ENCODE measurements around the gene TFF3. TPM values are rescaled to one million over a fixed set of nuclear protein-coding genes. Genes with fewer than 3 reads are reported as not detected.

The TFF3 gene
- total and polyA plus RNA-seq, 2 experiments from 2014 or later = 1.2 to 3.3 TPM

DNA sequence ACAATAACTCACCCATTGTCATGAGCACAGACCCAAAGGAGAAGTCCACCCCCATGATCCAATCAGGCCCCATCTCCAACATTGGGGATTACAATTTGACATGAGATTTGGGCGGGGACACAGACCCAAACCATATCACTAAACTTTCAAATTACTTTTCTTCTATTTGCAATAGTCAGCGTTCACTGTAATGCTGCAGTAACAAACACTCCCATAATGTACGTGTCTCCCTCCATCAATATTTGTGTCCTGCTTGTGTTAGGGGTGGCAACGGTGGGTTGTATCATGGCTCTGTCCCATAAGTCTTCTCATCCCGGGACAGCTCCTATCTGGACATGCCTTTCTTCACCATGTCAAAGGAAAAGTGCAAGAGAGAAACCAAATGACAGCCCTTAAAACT lies 26.2 kb downstream of the TFF3 start:
- Mint-ChIP-seq H3K27me3 (ENCODE audit: insufficient read depth, low read depth, poor library complexity) (peaks cover 7% of the 10 kb centered on the region), H3K27ac (no peak overlapping the region)
- DNase-seq (ENCODE audit: low spot score) = no peak

More for the DNA sequence above, 26.2 kb downstream of the TFF3 start:
- TF ChIP-seq ZNF114 (CRISPR knock-in tag; IDR thresholded peaks at IDR 0.05) (no peak), JUNB (IDR thresholded peaks at IDR 0.05; ENCODE audit: unreplicated experiment) (no peak), ZNF331 (CRISPR knock-in tag; IDR thresholded peaks at IDR 0.05; ENCODE audit: low read depth) (no peak), STAT1 (IDR thresholded peaks at IDR 0.05; ENCODE audit: unreplicated experiment) (no peak), EZH2phosphoT487 (IDR thresholded peaks at IDR 0.05; ENCODE audit: unreplicated experiment) (no peak), EZH2 (IDR thresholded peaks at IDR 0.05; ENCODE audit: low read depth, unreplicated experiment) (no peak), NANOG (IDR thresholded peaks at IDR 0.05; ENCODE audit: borderline replicate concordance) (no peak), POLR2AphosphoS5 (IDR thresholded peaks at IDR 0.05; ENCODE audit: low read depth) (no peak), CREB1 (CRISPR knock-in tag; IDR thresholded peaks at IDR 0.05; ENCODE audit: low read depth) (no peak)
- TF ChIP-seq, protein P1, sequence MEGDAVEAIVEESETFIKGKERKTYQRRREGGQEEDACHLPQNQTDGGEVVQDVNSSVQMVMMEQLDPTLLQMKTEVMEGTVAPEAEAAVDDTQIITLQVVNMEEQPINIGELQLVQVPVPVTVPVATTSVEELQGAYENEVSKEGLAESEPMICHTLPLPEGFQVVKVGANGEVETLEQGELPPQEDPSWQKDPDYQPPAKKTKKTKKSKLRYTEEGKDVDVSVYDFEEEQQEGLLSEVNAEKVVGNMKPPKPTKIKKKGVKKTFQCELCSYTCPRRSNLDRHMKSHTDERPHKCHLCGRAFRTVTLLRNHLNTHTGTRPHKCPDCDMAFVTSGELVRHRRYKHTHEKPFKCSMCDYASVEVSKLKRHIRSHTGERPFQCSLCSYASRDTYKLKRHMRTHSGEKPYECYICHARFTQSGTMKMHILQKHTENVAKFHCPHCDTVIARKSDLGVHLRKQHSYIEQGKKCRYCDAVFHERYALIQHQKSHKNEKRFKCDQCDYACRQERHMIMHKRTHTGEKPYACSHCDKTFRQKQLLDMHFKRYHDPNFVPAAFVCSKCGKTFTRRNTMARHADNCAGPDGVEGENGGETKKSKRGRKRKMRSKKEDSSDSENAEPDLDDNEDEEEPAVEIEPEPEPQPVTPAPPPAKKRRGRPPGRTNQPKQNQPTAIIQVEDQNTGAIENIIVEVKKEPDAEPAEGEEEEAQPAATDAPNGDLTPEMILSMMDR (conservative IDR thresholded peaks at IDR 0.05; ENCODE audit: low read depth in 2 of 2) = no peak
- TF ChIP-seq, protein P2, sequence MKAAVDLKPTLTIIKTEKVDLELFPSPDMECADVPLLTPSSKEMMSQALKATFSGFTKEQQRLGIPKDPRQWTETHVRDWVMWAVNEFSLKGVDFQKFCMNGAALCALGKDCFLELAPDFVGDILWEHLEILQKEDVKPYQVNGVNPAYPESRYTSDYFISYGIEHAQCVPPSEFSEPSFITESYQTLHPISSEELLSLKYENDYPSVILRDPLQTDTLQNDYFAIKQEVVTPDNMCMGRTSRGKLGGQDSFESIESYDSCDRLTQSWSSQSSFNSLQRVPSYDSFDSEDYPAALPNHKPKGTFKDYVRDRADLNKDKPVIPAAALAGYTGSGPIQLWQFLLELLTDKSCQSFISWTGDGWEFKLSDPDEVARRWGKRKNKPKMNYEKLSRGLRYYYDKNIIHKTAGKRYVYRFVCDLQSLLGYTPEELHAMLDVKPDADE (IDR thresholded peaks at IDR 0.05) = no peak
- TF ChIP-seq, protein P3, sequence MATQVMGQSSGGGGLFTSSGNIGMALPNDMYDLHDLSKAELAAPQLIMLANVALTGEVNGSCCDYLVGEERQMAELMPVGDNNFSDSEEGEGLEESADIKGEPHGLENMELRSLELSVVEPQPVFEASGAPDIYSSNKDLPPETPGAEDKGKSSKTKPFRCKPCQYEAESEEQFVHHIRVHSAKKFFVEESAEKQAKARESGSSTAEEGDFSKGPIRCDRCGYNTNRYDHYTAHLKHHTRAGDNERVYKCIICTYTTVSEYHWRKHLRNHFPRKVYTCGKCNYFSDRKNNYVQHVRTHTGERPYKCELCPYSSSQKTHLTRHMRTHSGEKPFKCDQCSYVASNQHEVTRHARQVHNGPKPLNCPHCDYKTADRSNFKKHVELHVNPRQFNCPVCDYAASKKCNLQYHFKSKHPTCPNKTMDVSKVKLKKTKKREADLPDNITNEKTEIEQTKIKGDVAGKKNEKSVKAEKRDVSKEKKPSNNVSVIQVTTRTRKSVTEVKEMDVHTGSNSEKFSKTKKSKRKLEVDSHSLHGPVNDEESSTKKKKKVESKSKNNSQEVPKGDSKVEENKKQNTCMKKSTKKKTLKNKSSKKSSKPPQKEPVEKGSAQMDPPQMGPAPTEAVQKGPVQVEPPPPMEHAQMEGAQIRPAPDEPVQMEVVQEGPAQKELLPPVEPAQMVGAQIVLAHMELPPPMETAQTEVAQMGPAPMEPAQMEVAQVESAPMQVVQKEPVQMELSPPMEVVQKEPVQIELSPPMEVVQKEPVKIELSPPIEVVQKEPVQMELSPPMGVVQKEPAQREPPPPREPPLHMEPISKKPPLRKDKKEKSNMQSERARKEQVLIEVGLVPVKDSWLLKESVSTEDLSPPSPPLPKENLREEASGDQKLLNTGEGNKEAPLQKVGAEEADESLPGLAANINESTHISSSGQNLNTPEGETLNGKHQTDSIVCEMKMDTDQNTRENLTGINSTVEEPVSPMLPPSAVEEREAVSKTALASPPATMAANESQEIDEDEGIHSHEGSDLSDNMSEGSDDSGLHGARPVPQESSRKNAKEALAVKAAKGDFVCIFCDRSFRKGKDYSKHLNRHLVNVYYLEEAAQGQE (IDR thresholded peaks at IDR 0.05; ENCODE audit: unreplicated experiment) = no peak
- TF ChIP-seq, protein P4, sequence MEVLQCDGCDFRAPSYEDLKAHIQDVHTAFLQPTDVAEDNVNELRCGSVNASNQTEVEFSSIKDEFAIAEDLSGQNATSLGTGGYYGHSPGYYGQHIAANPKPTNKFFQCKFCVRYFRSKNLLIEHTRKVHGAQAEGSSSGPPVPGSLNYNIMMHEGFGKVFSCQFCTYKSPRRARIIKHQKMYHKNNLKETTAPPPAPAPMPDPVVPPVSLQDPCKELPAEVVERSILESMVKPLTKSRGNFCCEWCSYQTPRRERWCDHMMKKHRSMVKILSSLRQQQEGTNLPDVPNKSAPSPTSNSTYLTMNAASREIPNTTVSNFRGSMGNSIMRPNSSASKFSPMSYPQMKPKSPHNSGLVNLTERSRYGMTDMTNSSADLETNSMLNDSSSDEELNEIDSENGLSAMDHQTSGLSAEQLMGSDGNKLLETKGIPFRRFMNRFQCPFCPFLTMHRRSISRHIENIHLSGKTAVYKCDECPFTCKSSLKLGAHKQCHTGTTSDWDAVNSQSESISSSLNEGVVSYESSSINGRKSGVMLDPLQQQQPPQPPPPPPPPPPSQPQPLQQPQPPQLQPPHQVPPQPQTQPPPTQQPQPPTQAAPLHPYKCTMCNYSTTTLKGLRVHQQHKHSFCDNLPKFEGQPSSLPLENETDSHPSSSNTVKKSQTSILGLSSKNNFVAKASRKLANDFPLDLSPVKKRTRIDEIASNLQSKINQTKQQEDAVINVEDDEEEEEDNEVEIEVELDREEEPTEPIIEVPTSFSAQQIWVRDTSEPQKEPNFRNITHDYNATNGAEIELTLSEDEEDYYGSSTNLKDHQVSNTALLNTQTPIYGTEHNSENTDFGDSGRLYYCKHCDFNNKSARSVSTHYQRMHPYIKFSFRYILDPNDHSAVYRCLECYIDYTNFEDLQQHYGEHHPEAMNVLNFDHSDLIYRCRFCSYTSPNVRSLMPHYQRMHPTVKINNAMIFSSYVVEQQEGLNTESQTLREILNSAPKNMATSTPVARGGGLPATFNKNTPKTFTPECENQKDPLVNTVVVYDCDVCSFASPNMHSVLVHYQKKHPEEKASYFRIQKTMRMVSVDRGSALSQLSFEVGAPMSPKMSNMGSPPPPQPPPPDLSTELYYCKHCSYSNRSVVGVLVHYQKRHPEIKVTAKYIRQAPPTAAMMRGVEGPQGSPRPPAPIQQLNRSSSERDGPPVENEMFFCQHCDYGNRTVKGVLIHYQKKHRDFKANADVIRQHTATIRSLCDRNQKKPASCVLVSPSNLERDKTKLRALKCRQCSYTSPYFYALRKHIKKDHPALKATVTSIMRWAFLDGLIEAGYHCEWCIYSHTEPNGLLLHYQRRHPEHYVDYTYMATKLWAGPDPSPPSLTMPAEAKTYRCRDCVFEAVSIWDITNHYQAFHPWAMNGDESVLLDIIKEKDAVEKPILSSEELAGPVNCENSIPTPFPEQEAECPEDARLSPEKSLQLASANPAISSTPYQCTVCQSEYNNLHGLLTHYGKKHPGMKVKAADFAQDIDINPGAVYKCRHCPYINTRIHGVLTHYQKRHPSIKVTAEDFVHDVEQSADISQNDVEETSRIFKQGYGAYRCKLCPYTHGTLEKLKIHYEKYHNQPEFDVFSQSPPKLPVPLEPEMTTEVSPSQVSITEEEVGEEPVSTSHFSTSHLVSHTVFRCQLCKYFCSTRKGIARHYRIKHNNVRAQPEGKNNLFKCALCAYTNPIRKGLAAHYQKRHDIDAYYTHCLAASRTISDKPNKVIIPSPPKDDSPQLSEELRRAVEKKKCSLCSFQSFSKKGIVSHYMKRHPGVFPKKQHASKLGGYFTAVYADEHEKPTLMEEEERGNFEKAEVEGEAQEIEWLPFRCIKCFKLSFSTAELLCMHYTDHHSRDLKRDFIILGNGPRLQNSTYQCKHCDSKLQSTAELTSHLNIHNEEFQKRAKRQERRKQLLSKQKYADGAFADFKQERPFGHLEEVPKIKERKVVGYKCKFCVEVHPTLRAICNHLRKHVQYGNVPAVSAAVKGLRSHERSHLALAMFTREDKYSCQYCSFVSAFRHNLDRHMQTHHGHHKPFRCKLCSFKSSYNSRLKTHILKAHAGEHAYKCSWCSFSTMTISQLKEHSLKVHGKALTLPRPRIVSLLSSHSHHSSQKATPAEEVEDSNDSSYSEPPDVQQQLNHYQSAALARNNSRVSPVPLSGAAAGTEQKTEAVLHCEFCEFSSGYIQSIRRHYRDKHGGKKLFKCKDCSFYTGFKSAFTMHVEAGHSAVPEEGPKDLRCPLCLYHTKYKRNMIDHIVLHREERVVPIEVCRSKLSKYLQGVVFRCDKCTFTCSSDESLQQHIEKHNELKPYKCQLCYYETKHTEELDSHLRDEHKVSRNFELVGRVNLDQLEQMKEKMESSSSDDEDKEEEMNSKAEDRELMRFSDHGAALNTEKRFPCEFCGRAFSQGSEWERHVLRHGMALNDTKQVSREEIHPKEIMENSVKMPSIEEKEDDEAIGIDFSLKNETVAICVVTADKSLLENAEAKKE (CRISPR knock-in tag; IDR thresholded peaks at IDR 0.05) = no peak
- Mint-ChIP-seq H3K4me3 (no peak overlapping the region), H3K4me1 (peaks cover 2% of the 10 kb centered on the region; the same call in 2 of the 3 replicates), H3K9me3 (peaks cover 9% of the 10 kb centered on the region; the same call in 2 of the 3 replicates), H3K36me3 (ENCODE audit: low read depth) (peaks cover 28% of the 10 kb centered on the region)
- Histone ChIP-seq H2AFZ (no peak overlapping the region), H3K4me2 (no peak overlapping the region), H3K9me2 (ENCODE audit: insufficient read depth) (no peaks in the 10 kb centered on the region), H3K27ac (ENCODE audit: low read depth) (no peak overlapping the region), H3F3A (replicated peaks; ENCODE audit: low read depth) (no peaks in the 10 kb centered on the region), H3K79me2 (replicated peaks; ENCODE audit: insufficient read depth) (no peaks in the 10 kb centered on the region), H3K27me3 (ENCODE audit: insufficient read depth) (no peaks in the 10 kb centered on the region), H3K36me3 (ENCODE audit: insufficient read depth) (no peaks in the 10 kb centered on the region), H4K20me1 (replicated peaks; ENCODE audit: insufficient read depth) (no peaks in the 10 kb centered on the region), H3K4me1 (ENCODE audit: insufficient read depth) (no peaks in the 10 kb centered on the region), H3K4me3 (no peak overlapping the region)
- no peak for ATAC-seq

All from GM23338 (cell line).